ENCODE results near the gene FAM3B. TPM values are rescaled to one million over a fixed set of nuclear protein-coding genes. Genes with fewer than 3 reads are reported as not detected.

Gene FAM3B
- total and polyA plus RNA-seq, 2 of the 4 experiments (the other 2 are of a cell fraction), result not detected

GRCh38 chr21:41319273-41319672, 2.7 kb downstream of the FAM3B start:
- Histone ChIP-seq H4K8ac (ENCODE audit: low read depth in 2 of 2, low read length in 2 of 2) (no peak overlapping the region), H2BK15ac (ENCODE audit: low read depth, low read length) (no peak overlapping the region), H4K20me1 (ENCODE audit: insufficient read depth, low read length) (no peaks in the 10 kb centered on the region), H3K4me3 (ENCODE audit: insufficient read depth, low read depth, low read length) (no peak overlapping the region), H3K23ac (ENCODE audit: low read depth, low read length) (no peak overlapping the region), H3K4me2 (ENCODE audit: low read depth, low read length) (no peak overlapping the region), H3K9ac (ENCODE audit: low read depth, low read length) (no peak overlapping the region), H3K27ac (ENCODE audit: insufficient read depth, low read length) (no peak overlapping the region), H3K4me1 (ENCODE audit: control insufficient read depth, insufficient read depth, low read length) (no peaks in the 10 kb centered on the region), H3K36me3 (ENCODE audit: control insufficient read depth, insufficient read depth, low read length) (no peaks in the 10 kb centered on the region), H4K91ac (ENCODE audit: insufficient read depth, low read depth, low read length) (no peak overlapping the region), H3K79me1 (ENCODE audit: low read depth in 1 of 2, low read length in 2 of 2) (no peaks in the 10 kb centered on the region), H2BK5ac (ENCODE audit: low read depth, low read length, poor library complexity, severe bottlenecking) (no peak overlapping the region), H2BK120ac (ENCODE audit: low read depth, low read length) (no peak overlapping the region), H3K9me1 (ENCODE audit: insufficient read depth, low read length) (no peaks in the 10 kb centered on the region), H3K4ac (ENCODE audit: low read depth, low read length) (no peak overlapping the region), H2AK9ac (replicated peaks; ENCODE audit: low read depth, low read length, poor library complexity) (no peak overlapping the region), H4K5ac (ENCODE audit: low read depth, low read length) (no peak overlapping the region), H2BK20ac (ENCODE audit: low read depth, low read length) (no peak overlapping the region), H3K18ac (ENCODE audit: low read depth, low read length) (no peak overlapping the region), H2AFZ (replicated peaks; ENCODE audit: low read length, poor library complexity) (no peak overlapping the region), H2AK5ac (ENCODE audit: low read depth, low read length) (no peak overlapping the region), H3K27me3 (ENCODE audit: control insufficient read depth, insufficient read depth, low read length) (peaks cover 42% of the 10 kb centered on the region), H3K9me3 (ENCODE audit: control insufficient read depth, insufficient read depth, low read length) (no peaks in the 10 kb centered on the region), H3K56ac (ENCODE audit: extremely low read depth, insufficient read depth, low read length) (no peak overlapping the region), H3K14ac (replicated peaks; ENCODE audit: low read depth, low read length) (no peak overlapping the region)
- dilution Hi-C loops (cut with HindIII; ENCODE audit: low sequenced_read_pairs, unreplicated experiment), result no loop called here
- intact Hi-C loops (cut with micrococcal nuclease), result no loop called here
- WGBS, 2 experiments (ENCODE audit: extremely low coverage in 2 of 2, insufficient read length in 1 of 2), result 78% methylated on average over 1 of the region's 7 CpGs; no CpG with 5 or more reads in 1 of the 2 experiments
- DNase-seq (no peak), ATAC-seq (ENCODE audit: low read depth) (no peak)
- CTCF ChIA-PET, result no interaction called here
- in situ Hi-C loops (cut with MboI; ENCODE audit: low sequenced_read_pairs), result no loop called here
- BruUV-seq (replicated peaks), result no TSS peak
- POLR2A ChIA-PET (ENCODE audit: unreplicated experiment), result no interaction called here
- no peak for TF ChIP-seq ELK1 (IDR thresholded peaks at IDR 0.05; ENCODE audit: borderline replicate concordance, low read depth, low read length)
- no peak for TF ChIP-seq SMC3 (IDR thresholded peaks at IDR 0.05; ENCODE audit: low read depth, low read length)

Measured in IMR-90 (cell line).